GM19238 (cell line): ENCODE results near the gene C16orf78.

Source experiments
- DNase-seq: peaks from one replicate; pipeline ENCODE4 v3.0.0; 2011; ENCODE audit warnings: low spot score; ENCODE audit not compliant: insufficient read length

C16orf78 gene

GRCh38 chr16:49373504-49373903 lies at the start of gene C16orf78:
C16orf78 (plus strand) TSS chr16:49373804; CDS start chr16:49373940, 136 bp downstream.
- DNase-seq = no peak

GRCh38 chr16:49324703-49325102 lies 48.9 kb upstream of the C16orf78 start:
- DNase-seq = no peak

- DNase-seq = no peak
These were observed 46.1 kb upstream of the C16orf78 start for GRCh38 chr16:49327466-49327865.

- DNase-seq = no peak
These were observed 45.3 kb upstream of the C16orf78 start for GRCh38 chr16:49328325-49328724.

- no peak for DNase-seq
These were observed 42.9 kb upstream of the C16orf78 start for GRCh38 chr16:49330562-49331201.

GRCh38 chr16:49332589-49333258 lies 40.9 kb upstream of the C16orf78 start:
- DNase-seq = no peak

- no peak for DNase-seq
These were observed 40.4 kb upstream of the C16orf78 start for GRCh38 chr16:49333259-49333597.

GRCh38 chr16:49335828-49336227 lies 37.8 kb upstream of the C16orf78 start:
- no peak for DNase-seq

- no peak for DNase-seq
These were observed 37.0 kb upstream of the C16orf78 start for GRCh38 chr16:49336581-49336980.

- no peak for DNase-seq
These were observed 35.7 kb upstream of the C16orf78 start for GRCh38 chr16:49337814-49338350.

GRCh38 chr16:49338611-49339265 lies 34.9 kb upstream of the C16orf78 start:
- DNase-seq = no peak

- DNase-seq = no peak
These were observed 33.1 kb upstream of the C16orf78 start for GRCh38 chr16:49340466-49340865.

GRCh38 chr16:49341706-49342105 lies 31.9 kb upstream of the C16orf78 start:
- DNase-seq = no peak

- DNase-seq = no peak
These were observed 31.0 kb upstream of the C16orf78 start for GRCh38 chr16:49342336-49343265.

GRCh38 chr16:49343291-49343690 lies 30.3 kb upstream of the C16orf78 start:
- DNase-seq = no peak

- no peak for DNase-seq
These were observed 29.2 kb upstream of the C16orf78 start for GRCh38 chr16:49344401-49344800.

GRCh38 chr16:49345829-49346228 lies 27.8 kb upstream of the C16orf78 start:
- DNase-seq = no peak

GRCh38 chr16:49346459-49346858 lies 27.1 kb upstream of the C16orf78 start:
- no peak for DNase-seq

GRCh38 chr16:49347476-49347875 lies 26.1 kb upstream of the C16orf78 start:
- DNase-seq = no peak

- DNase-seq = no peak
These were observed 25.0 kb upstream of the C16orf78 start for GRCh38 chr16:49348408-49349176.
